Upper lobe of right lung (tissue), 1 donor: ENCODE data around the gene LIN7B. TPM values are rescaled to one million over a fixed set of nuclear protein-coding genes. Genes with fewer than 3 reads are reported as not detected.

ENCODE experiments used
- ATAC-seq: fragments of 200-7000 bp; cut with Tn5 transposase; one replicate; pipeline ENCODE4 v1.9.1; 2020; ENCODE audit warnings: mild to moderate bottlenecking, moderate library complexity
- DNase-seq: peaks from one replicate; pipeline ENCODE4 v3.0.0-alpha.2; 2020
- H3K27ac ChIP-seq: fragments of 200-600 bp; one replicate; pipeline ENCODE4 v1.8.0; 2022
- H3K27me3 ChIP-seq: fragments of 200-600 bp; one replicate; pipeline ENCODE4 v1.8.0; 2022; ENCODE audit warnings: mild to moderate bottlenecking
- H3K36me3 ChIP-seq: fragments of 200-600 bp; one replicate; pipeline ENCODE4 v1.8.0; 2022
- H3K4me1 ChIP-seq: fragments of 200-600 bp; one replicate; pipeline ENCODE4 v1.8.0; 2022
- H3K4me3 ChIP-seq: fragments of 200-600 bp; one replicate; pipeline ENCODE4 v1.8.0; 2022; ENCODE audit warnings: mild to moderate bottlenecking
- H3K9me3 ChIP-seq: fragments of 200-600 bp; one replicate; pipeline ENCODE4 v1.8.0; 2022
- CTCF ChIP-seq: fragments of 200-600 bp; IDR thresholded peaks from one replicate; pipeline ENCODE4 v1.8.0; 2022; ENCODE audit warnings: antibody characterized with exemption
- intact Hi-C: fragments of 100-400 bp; cut with DNase I; formaldehyde crosslinking; loops from one replicate; pipeline ENCODE4 v1.11.0; 2022
- total RNA-seq: library from RNA; stranded (reverse); fragmentation: NEBNext Ultra II Directional; extraction: Animal tissue kit (Norgen Biotek cat#: 25700); gene quantifications from one replicate; pipeline ENCODE4 v1.2.1, GENCODE V29; 2021
- donor health status: DM: no; HTN: yes; CAD: no; lungs with severe emphysema.

LIN7B gene
- total RNA-seq, 1 donor from 2014 or later, result 12.2 TPM

- H3K4me1 ChIP-seq, result no peaks in the 10 kb centered on the region
- H3K27ac ChIP-seq, result no peak overlapping the region
- H3K4me3 ChIP-seq, result no peak overlapping the region
- ATAC-seq, result no peak
- no peak for DNase-seq
- peaks cover 64% of the 10 kb centered on the region for H3K36me3 ChIP-seq
- intact Hi-C loops, result no loop called here
- H3K9me3 ChIP-seq, result no peaks in the 10 kb centered on the region
- no peaks in the 10 kb centered on the region for H3K27me3 ChIP-seq
- no peak for TF ChIP-seq CTCF
Measured at GRCh38 chr19:49107625-49108459, 6.3 kb upstream of the LIN7B start.

GRCh38 chr19:49109051-49109450, 5.1 kb upstream of the LIN7B start:
- H3K27me3 ChIP-seq, result no peaks in the 10 kb centered on the region
- no peaks in the 10 kb centered on the region for H3K9me3 ChIP-seq
- intact Hi-C loops, result no loop called here
- H3K4me3 ChIP-seq, result no peak overlapping the region
- peaks cover 52% of the 10 kb centered on the region for H3K36me3 ChIP-seq
- ATAC-seq (no peak), DNase-seq (no peak)
- TF ChIP-seq CTCF, result no peak
- H3K27ac ChIP-seq, result no peak overlapping the region
- H3K4me1 ChIP-seq, result peaks cover 9% of the 10 kb centered on the region

GRCh38 chr19:49109569-49110233, 4.5 kb upstream of the LIN7B start:
- Histone ChIP-seq H3K9me3 (no peaks in the 10 kb centered on the region), H3K4me1 (peaks cover 9% of the 10 kb centered on the region), H3K27me3 (no peaks in the 10 kb centered on the region), H3K36me3 (peaks cover 46% of the 10 kb centered on the region), H3K4me3 (no peak overlapping the region), H3K27ac (no peak overlapping the region)
- TF ChIP-seq CTCF, result no peak
- no peak for ATAC-seq
- no peak for DNase-seq
- intact Hi-C loops, result no loop called here

GRCh38 chr19:49110567-49110966, 3.6 kb upstream of the LIN7B start:
- Histone ChIP-seq H3K27me3 (no peaks in the 10 kb centered on the region), H3K4me3 (no peak overlapping the region), H3K27ac (no peak overlapping the region), H3K36me3 (peaks cover 37% of the 10 kb centered on the region), H3K4me1 (peaks cover 9% of the 10 kb centered on the region), H3K9me3 (no peaks in the 10 kb centered on the region)
- DNase-seq, result no peak
- intact Hi-C loops, result no loop called here
- no peak for TF ChIP-seq CTCF
- no peak for ATAC-seq

- no peak overlapping the region for H3K4me3 ChIP-seq
- ATAC-seq, result no peak
- no peak overlapping the region for H3K27ac ChIP-seq
- H3K36me3 ChIP-seq, result peaks cover 28% of the 10 kb centered on the region
- no peak for TF ChIP-seq CTCF
- DNase-seq, result no peak
- peaks cover 9% of the 10 kb centered on the region for H3K4me1 ChIP-seq
- H3K9me3 ChIP-seq, result no peaks in the 10 kb centered on the region
- H3K27me3 ChIP-seq, result no peaks in the 10 kb centered on the region
- intact Hi-C loops, result no loop called here
Measured at GRCh38 chr19:49111218-49111998, 2.8 kb upstream of the LIN7B start.
